OCI-M2 (cell line): ENCODE measurements around the gene SNAP29.
"Not testable (repeated sequence)": the region's sequence is repeated elsewhere in the genome, so short reads cannot be mapped to it uniquely, and the experiment has no call there.

ENCODE experiments used
- DNase-seq: peaks from one replicate; lab custom pipeline; 2025; ENCODE audit not compliant: unreplicated experiment; lab: John Stamatoyannopoulos, UW

SNAP29 gene

DNA sequence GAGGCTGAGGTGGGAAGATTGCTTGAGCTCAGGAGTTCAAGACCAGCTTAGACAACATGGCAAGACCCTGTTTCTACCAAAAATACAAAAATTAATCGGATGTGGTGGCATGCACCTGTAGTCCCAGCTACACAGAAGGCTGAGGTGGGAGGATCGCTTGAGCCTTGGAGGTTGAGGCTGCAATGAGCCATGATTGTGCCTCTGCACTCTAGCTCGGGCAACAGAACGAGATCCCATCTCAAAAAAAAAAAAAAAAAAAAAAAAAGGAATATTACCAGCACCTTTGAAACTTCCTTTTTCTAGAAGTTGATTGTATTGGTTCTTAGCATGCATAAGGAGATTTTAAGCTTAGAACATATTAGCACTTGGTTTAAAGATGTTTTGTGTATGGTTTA lies 69.8 kb downstream of the SNAP29 start:
- DNase-seq: no peak

DNA sequence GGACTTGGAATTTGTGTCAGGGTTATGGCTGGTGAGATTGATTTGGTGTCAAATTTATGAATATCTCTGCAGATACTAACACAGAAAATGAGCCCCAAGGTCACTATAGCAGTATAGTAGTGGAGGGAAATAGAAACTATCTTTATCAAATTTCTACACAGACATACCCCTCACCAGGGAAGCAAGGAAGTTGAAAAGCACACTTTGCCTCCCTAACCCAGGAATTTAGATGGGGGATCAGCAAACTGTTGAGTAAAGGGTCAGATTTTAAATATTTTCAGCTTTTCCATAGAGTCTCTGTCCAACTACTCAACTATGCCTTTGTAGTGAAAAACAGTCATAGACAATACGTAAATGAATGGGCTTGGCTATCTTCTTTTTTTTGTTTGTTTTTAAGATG lies 71.2 kb downstream of the SNAP29 start:
- DNase-seq: no peak

DNA sequence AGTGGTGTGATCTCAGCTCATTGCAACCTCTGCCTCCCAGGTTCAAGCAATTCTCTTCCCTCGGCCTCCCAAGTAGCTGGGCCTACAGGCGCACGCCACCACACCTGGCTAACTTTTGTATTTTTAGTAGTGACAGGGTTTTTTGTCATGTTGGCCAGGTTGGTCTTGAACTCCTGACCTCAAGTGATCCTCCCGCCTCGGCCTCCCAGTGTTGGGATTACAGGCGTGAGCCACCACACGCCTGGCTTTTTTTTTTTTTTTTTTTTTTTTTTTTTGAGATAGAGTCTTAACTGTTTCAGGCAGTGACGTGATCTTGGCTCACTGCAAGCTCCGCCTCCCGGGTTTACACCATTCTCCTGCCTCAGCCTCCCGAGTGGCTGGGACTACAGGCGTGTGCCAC lies 71.6 kb downstream of the SNAP29 start:
- not testable (repeated sequence) for DNase-seq

DNA sequence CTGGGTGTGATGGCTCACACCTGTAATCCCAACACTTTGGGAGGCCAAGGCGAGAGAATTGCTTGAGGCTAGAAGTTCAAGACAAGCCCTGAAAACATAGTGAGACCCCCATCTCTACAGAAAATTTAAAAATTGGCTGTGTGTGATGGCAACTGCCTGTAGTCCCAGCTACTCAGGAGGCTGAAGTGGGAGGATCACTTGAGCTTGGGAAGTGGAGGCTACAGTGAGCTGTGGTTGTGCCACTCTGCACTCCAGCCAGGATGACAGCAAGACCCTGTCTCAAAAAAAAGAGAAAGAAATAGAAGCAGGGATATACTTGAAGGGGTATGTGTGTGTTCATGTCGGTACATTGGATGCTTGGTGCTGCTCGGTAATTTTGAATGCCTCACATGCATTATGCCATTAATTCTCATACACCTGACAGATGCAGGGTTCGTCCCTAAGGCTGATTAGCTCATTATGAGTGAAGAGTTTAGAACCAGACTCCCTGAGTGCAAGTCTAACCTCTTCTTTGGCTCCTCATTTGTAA lies 72.4 kb downstream of the SNAP29 start:
- no peak for DNase-seq

DNA sequence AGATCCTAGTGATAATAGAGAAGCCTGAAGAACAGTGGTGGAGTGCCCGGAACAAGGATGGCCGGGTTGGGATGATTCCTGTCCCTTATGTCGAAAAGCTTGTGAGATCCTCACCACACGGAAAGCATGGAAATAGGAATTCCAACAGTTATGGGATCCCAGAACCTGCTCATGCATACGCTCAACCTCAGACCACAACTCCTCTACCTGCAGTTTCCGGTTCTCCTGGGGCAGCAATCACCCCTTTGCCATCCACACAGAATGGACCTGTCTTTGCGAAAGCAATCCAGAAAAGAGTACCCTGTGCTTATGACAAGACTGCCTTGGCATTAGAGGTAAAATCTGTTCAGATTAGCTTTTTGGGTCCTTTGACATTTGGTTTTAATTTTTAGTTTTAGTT lies 75.1 kb downstream of the SNAP29 start:
- DNase-seq: no peak

DNA sequence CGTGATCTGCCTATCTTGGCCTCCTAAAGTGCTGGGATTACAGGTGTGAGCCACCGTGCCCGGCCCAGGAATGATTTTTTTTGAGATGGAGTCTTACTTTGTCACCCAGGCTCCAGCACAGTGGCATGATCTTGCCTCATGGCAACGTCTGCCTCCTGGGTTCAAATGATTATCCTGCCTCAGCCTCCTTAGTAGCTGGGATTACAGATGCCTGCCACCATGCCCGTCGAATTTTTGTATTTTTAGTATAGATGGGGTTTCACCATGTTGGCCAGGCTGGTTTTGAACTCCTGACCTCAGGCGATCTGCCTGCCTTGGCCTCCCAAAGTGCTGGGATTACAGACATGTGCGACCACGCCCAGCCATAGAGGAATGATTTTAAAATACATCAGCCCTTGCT lies 76.2 kb downstream of the SNAP29 start:
- DNase-seq: not testable (repeated sequence)

DNA sequence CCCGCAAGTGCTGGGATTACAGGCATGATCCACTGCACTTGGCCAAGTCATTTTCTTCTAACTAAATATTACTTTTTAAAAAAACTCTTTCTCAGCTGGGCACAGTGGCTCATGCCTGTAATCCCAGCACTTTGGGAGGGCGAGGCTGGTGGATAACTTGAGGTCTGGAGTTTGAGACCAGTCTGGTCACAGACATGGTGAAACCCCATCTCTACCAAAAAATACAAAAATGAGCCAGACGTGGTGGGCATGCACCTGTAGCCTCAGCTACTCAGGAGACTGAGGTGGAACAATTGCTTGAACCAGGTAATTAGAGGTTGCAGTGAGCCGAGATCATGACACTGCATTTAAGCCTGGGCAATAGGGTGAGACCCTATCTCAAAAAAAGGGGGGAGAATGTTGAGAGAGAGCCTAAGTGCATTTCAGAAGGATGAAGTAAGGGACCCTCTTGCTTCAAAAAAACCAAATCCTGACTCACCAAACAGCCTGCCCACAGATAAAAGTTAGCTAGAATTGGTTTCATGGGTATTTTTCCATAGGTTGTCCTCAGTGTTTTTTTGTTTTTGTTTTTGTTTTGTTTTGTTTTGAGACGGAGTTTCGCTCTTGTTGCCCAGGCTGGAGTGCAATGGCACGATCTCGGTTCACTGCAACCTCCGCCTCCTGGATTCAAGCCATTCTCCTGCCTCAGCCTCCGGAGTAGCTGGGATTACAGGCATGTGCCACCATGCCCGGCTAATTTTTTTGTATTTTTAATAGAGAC lies 77.2 kb downstream of the SNAP29 start:
- not testable (repeated sequence) for DNase-seq

DNA sequence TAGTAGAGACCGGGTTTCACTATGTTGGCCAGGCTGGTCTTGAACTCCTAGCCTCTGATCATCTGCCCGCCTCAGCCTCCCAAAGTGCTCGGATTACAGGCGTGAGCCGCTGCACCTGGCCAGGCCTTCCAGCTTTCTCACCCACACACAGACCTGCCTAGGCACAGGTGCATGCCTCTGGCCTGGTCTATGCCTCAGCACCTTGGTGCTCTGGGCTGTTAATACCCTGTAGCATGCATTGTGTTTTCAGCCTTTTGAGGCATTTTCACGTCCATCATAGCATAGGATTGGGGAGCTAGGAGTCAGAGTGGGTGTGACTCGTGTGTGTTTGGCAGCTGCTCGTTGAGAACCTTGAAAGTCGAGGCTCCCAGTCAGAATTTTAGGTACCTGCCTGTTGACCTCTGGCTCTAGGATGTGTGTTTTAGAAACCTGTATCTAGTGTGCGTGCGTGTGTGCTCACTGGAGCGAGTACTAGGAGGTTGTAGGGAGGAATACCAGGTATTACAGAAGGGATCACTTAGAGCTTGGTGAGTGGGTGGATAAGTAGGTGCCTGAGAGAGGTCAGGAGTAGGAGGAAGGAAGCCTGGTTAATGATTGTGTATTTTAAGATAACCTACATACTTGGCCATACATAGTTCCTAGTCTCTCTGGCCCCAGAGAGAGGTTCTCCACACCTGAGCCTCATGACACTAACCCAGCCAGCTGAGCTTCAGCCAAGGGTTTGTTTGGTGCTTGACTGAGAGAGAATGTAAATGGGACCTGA lies 78.4 kb downstream of the SNAP29 start:
- no peak for DNase-seq

DNA sequence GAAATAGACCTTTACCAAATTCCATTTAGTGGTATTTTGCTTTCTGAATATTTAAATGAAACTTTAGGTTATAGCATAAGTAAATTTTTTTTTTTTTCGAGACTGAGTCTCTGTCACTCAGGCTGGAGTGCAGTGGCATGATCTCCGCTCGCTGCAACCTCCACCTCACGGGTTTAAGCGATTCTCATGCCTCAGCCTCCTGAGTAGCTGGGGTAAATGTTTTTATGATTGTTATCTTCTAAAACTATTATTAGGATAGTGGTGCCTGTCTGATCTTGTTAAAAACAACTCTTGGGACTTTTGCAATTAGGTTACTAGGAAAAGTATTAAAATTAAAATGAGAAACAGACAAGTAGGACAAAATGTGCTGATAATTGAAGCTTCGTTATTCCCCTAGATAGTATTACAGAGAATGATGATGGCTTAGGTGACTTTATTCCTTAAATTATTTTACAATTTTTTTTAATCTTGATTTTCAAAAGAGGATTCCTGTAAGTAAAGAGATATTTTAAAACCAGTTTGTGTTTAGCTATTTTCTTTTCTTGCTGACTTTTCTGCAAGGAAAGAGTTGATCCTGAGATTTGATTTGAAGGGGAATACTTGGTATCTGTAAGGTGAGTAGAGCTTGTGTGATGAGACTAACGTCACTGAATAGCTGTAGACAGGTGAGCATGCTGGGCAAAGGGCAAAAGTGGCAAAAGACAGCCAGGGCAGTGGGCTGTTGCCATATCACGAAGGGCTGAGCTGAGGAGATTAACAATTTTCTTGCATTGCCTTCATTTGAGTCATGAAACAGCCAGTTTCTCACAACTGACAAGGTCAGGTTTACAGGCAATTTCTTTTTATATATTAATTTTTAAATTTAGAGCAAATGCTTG lies 79.2 kb downstream of the SNAP29 start:
- no peak for DNase-seq

DNA sequence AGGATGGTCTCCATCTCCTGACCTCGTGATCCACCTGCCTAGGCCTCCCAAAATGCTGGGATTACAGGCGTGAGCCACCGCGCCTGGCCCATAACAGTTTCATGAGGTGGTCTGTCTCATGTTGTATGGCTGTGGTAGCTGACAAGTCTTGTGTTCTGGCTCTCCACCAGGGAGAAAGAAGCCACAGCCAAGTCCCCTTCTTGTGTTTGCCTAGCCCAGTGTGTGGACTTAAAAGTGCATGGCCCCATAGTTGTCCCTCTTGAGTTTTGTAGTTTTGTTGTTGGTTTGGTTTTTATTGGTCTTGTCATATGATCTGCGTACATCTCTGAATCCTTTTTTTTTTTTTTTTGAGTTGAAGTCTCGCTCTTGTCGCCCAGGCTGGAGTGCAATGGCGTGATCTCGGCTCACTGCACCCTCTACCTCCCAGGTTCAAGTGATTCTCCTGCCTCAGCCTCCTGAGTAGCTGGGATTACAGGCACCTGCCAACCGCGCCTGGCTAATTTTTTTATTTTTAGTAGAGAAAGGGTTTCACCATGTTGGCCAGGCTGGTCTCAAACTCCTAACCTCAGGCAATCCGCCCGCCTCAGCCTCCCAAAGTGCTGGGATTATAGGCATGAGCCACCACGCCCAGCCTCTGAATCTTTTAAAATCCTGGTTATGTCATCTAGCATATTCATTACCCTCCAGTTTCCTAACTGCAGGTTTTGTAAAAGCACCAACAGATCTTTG lies 80.8 kb downstream of the SNAP29 start:
- DNase-seq: not testable (repeated sequence)

DNA sequence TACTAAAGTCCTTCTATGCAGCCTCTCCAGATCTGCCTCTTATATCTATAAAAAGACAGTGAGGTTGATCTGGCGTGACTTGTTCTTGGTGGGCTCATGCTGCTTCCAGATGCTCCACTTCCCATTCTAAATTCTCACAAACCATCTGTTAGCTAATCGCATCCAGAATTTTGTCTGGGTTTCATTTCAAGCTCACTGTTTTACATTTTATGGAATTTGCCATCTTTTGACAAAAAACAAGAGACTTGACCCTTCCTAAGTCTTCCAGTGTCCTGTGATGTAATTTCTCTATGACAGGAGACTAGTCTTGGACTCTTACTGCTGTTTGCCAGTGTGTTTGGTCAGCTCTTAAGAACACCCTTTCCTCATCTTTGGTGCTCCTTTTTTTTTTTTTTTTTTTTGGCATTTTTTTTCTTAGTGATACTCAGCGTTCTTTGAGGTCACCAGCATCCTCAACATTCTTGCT lies 81.4 kb downstream of the SNAP29 start:
- DNase-seq: no peak
